Fibroblast of lung (primary cell): ENCODE results near the gene CEP72. TPM values are rescaled to one million over a fixed set of nuclear protein-coding genes. Genes with fewer than 3 reads are reported as not detected.

Experiments used
- DNase-seq, 2 donors: peaks; one replicate each; pipeline versions ENCODE4 v3.0.0 to v3.0.0-alpha.2; 2010; ENCODE audit warnings: low read depth in 2 of 2
- H2AFZ ChIP-seq: 2 replicates; pipeline ENCODE4 v1.5.1; 2012; ENCODE audit warnings: low read length, control low read depth, inconsistent platforms
- H3K27ac ChIP-seq: 2 replicates; pipeline ENCODE4 v1.5.1; 2011; ENCODE audit warnings: low read length, control low read depth; ENCODE audit not compliant: insufficient read depth
- H3K27me3 ChIP-seq: 2 replicates; pipeline ENCODE4 v1.5.1; 2011; ENCODE audit warnings: mild to moderate bottlenecking, low read length; ENCODE audit not compliant: control insufficient read depth, insufficient read depth
- H3K36me3 ChIP-seq: 2 replicates; pipeline ENCODE4 v1.5.1; 2011; ENCODE audit warnings: low read length; ENCODE audit not compliant: control insufficient read depth, insufficient read depth
- H3K4me1 ChIP-seq: 2 replicates; pipeline ENCODE4 v1.5.1; 2011; ENCODE audit warnings: low read length; ENCODE audit not compliant: control insufficient read depth, insufficient read depth; ENCODE audit errors: extremely low read depth
- H3K4me2 ChIP-seq: 2 replicates; pipeline ENCODE4 v1.5.1; 2011; ENCODE audit warnings: low read length, control low read depth; ENCODE audit not compliant: insufficient read depth; ENCODE audit errors: extremely low read depth
- H3K4me3 ChIP-seq, 4 experiments: fragments of 200-600 bp in 1 of 4; sonication (generic) in 1 of 4; replicated peaks in 1 of 4; 2 replicates each; pipeline ENCODE4 v1.5.1; 2011 to 2016; ENCODE audit warnings: low read length in 4 of 4, low read depth in 3 of 4, mild to moderate bottlenecking in 3 of 4, control low read depth in 2 of 4, inconsistent platforms in 1 of 4, mixed read lengths in 1 of 4; ENCODE audit not compliant: insufficient read depth in 1 of 4; ENCODE audit errors: control extremely low read depth in 1 of 4
- H3K79me2 ChIP-seq: 2 replicates; pipeline ENCODE4 v1.5.1; 2012; ENCODE audit warnings: mild to moderate bottlenecking, low read length, inconsistent platforms; ENCODE audit not compliant: control insufficient read depth, insufficient read depth
- H3K9ac ChIP-seq: 2 replicates; pipeline ENCODE4 v1.5.1; 2011; ENCODE audit warnings: mild to moderate bottlenecking, low read length, control low read depth; ENCODE audit not compliant: insufficient read depth
- H3K9me3 ChIP-seq: 2 replicates; pipeline ENCODE4 v1.5.1; 2012; ENCODE audit warnings: low read depth, low read length; ENCODE audit not compliant: control insufficient read depth, insufficient read depth
- H4K20me1 ChIP-seq: 2 replicates; pipeline ENCODE4 v1.5.1; 2011; ENCODE audit warnings: low read length; ENCODE audit not compliant: control insufficient read depth, insufficient read depth; ENCODE audit errors: extremely low read depth
- CTCF ChIP-seq, 2 donors: IDR thresholded peaks in 1 of 2; conservative IDR thresholded peaks in 1 of 2; 1 replicate in 1 of 2; 2 replicates in 1 of 2; pipeline ENCODE4 v1.5.1; 2011 to 2012; ENCODE audit warnings: low read length in 2 of 2, control low read depth in 1 of 2, inconsistent platforms in 1 of 2, low read depth in 1 of 2, mild to moderate bottlenecking in 1 of 2
- EZH2 ChIP-seq: IDR thresholded peaks from 2 replicates; pipeline ENCODE4 v1.5.1; 2012; ENCODE audit warnings: low read length, control low read depth, mild to moderate bottlenecking; ENCODE audit errors: missing control alignments
- polyA plus RNA-seq, 2 donors: library from polyadenylated mRNA; depleted of rRNA in 1 of 2; stranded (reverse) in 1 of 2; unstranded in 1 of 2; fragments of >200 nt; gene quantifications; 2 replicates each; pipeline ENCODE4 v1.2.1, GENCODE V29; 2011 to 2012; ENCODE audit warnings: missing spikeins in 1 of 2
- total RNA-seq: library from RNA; depleted of rRNA; stranded (reverse); fragments of >200 nt; gene quantifications from 2 replicates; pipeline ENCODE4 v1.2.1, GENCODE V29; 2014

The CEP72 gene
- total and polyA plus RNA-seq, 2 donors (not counting 1 experiment from before 2014, with no cell fraction given), result 0.92 to 2.5 TPM

DNA sequence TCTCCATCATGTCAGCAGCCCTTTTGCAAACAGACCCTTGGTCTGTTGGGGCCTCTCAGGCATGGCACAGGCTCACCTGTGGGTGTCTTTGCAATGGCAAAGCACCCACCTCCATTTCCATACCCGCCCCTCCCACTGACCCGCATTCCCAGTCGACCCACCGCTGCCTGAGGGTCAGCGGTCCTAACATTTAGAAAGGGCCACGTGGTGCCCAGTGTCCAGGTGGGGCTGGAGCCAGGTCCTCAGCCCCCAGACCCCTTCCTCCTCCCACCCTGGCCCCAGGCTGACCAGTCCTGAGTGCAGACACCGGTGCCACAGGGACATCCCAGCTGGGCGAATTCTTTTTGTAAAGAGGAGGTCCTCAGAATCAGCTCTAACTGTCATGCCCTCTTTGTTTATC lies 43.3 kb upstream of the CEP72 start:
- Histone ChIP-seq H3K9ac (no peak overlapping the region), H3K4me2 (no peak overlapping the region), H3K27ac (no peak overlapping the region), H3K4me1 (no peaks in the 10 kb centered on the region), H3K27me3 (peaks cover 19% of the 10 kb centered on the region), H2AFZ (no peak overlapping the region), H3K79me2 (no peaks in the 10 kb centered on the region), H4K20me1 (no peaks in the 10 kb centered on the region), H3K4me3 (no peak overlapping the region), H3K9me3 (no peaks in the 10 kb centered on the region), H3K36me3 (no peaks in the 10 kb centered on the region)
- TF ChIP-seq EZH2 (no peak), CTCF (conservative IDR thresholded peaks at IDR 0.05 in 1 of 2, IDR thresholded peaks at IDR 0.05 in 1 of 2; ENCODE audit: low read depth in 1 of 2, low read length in 2 of 2) (no peak)
- DNase-seq, result no peak

DNA sequence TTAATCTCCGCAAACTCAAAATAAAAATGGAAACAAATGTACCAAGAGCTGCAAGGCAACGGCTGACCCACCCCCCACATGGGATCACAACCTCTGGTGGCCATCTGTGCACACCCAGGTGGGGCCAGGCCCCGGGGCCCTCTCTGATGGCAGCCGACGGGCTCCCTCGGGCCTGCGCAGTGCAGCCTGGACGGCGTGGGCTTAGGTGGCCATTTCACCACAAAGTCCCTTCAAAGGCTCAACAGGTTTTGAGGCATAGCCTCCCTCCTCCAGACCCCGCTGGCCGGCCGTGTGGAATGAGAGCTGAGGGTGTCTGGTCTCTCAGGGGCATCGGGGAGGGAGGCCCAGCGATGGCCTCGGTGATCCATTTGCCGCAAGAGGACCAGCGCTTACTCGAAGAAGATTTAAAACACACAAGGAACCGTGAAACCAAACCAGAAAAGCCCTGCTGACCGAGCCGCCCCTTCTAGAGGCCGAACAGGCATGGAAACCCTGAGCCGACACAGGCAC lies 42.7 kb upstream of the CEP72 start:
- no peaks in the 10 kb centered on the region for H3K4me1 ChIP-seq
- no peak overlapping the region for H3K4me2 ChIP-seq
- no peak for TF ChIP-seq EZH2
- no peak for TF ChIP-seq CTCF (conservative IDR thresholded peaks at IDR 0.05 in 1 of 2, IDR thresholded peaks at IDR 0.05 in 1 of 2; ENCODE audit: low read depth in 1 of 2, low read length in 2 of 2)
- H3K4me3 ChIP-seq, result no peak overlapping the region
- H4K20me1 ChIP-seq, result no peaks in the 10 kb centered on the region
- peaks cover 19% of the 10 kb centered on the region for H3K27me3 ChIP-seq
- DNase-seq, result no peak
- H3K36me3 ChIP-seq, result no peaks in the 10 kb centered on the region
- no peaks in the 10 kb centered on the region for H3K9me3 ChIP-seq
- no peak overlapping the region for H3K9ac ChIP-seq
- H2AFZ ChIP-seq, result no peak overlapping the region
- no peak overlapping the region for H3K27ac ChIP-seq
- H3K79me2 ChIP-seq, result no peaks in the 10 kb centered on the region

DNA sequence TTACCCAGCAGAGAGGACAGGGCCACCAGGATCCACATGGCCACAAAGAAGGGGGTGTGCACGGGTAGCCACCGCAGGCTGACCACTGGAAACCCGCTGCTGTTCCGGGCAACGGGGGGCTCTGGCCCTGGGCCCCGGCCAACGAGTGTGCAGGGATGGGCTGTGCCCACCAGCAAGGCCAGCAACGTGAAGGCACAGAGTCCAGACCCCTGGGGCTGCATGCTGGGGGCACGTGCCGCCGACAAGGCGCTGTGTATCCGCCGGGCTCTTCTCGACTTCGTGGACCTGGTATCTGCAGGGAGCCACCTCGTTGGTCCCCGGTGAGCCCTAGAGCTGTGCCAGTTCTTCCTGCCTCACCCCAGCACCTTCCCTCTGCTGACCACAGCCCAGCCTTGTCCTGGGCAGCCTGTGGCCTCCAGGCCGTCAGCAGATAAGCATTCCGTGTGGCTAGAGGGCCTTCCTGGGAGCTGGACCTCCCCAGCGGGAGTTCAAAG lies 42.2 kb upstream of the CEP72 start:
- Histone ChIP-seq H3K27me3 (peaks cover 20% of the 10 kb centered on the region), H3K9ac (no peak overlapping the region), H4K20me1 (no peaks in the 10 kb centered on the region), H2AFZ (no peak overlapping the region), H3K4me1 (no peaks in the 10 kb centered on the region), H3K36me3 (no peaks in the 10 kb centered on the region), H3K27ac (no peak overlapping the region), H3K79me2 (no peaks in the 10 kb centered on the region), H3K4me2 (no peak overlapping the region), H3K9me3 (no peaks in the 10 kb centered on the region), H3K4me3 (no peak overlapping the region)
- no peak for DNase-seq
- no peak for TF ChIP-seq CTCF (conservative IDR thresholded peaks at IDR 0.05 in 1 of 2, IDR thresholded peaks at IDR 0.05 in 1 of 2; ENCODE audit: low read depth in 1 of 2, low read length in 2 of 2)
- no peak for TF ChIP-seq EZH2
